ENCODE results near the gene SLC16A4.

DNA sequence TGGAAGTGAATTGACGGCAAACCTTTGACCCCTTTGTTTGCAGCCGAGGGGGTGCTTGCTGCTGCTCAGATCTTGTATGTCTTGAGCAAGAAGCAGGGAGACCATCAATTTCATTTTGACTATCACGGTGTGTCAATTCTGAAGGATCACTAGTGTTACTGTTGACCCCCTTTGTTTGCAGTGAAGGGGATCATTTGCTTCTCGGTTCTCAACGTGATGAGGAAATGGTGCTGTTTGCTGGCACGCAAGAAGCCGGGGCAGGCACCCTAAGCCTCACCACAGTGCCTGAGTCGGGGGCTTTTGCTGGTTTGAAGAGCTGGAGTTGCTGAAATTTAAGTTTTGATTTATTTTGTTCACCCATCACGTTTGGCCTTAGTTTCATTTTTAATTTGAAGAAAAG lies 44.1 kb downstream of the SLC16A4 start:
- TF ChIP-seq POLR2A (IDR thresholded peaks at IDR 0.05) (no peak), POLR2AphosphoS5 (IDR thresholded peaks at IDR 0.05) (no peak)
- TF ChIP-seq, protein P1, sequence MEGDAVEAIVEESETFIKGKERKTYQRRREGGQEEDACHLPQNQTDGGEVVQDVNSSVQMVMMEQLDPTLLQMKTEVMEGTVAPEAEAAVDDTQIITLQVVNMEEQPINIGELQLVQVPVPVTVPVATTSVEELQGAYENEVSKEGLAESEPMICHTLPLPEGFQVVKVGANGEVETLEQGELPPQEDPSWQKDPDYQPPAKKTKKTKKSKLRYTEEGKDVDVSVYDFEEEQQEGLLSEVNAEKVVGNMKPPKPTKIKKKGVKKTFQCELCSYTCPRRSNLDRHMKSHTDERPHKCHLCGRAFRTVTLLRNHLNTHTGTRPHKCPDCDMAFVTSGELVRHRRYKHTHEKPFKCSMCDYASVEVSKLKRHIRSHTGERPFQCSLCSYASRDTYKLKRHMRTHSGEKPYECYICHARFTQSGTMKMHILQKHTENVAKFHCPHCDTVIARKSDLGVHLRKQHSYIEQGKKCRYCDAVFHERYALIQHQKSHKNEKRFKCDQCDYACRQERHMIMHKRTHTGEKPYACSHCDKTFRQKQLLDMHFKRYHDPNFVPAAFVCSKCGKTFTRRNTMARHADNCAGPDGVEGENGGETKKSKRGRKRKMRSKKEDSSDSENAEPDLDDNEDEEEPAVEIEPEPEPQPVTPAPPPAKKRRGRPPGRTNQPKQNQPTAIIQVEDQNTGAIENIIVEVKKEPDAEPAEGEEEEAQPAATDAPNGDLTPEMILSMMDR (IDR thresholded peaks at IDR 0.05): no peak

Measured in prostate gland (tissue), 2 donors.